HG02798 (cell line): Measurements from ENCODE around the gene CD74.
"Not testable (repeated sequence)": the region's sequence is repeated elsewhere in the genome, so short reads cannot be mapped to it uniquely, and the experiment has no call there.

ENCODE experiments used
- ATAC-seq: cut with Tn5 transposase; IDR thresholded peaks from one replicate; pipeline ENCODE4 v1.9.1; 2021; ENCODE audit warnings: mild to moderate bottlenecking; ENCODE audit not compliant: unreplicated experiment, poor library complexity

The CD74 gene

DNA sequence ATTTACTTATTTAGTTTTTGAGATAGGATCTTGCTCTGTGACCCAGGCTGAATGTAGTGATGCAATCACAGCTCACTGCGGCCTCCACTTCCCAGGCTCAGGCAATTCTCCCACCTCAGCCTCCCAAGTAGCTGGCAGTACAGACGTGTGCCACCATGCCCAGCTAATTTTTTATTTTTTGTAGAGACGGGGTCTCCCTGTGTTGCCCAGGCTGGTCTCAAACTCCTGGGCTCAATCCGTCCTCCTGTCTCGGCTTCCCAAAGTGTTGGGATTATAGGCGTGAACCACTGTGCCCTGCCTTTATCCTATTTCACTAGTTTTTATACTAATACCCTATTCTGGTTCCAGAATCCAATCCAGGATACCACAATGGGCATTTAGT lies 30.0 kb upstream of the CD74 start:
- ATAC-seq = no peak

GRCh38 chr5:150441813-150442698 lies 29.3 kb upstream of the CD74 start:
- no peak for ATAC-seq

DNA sequence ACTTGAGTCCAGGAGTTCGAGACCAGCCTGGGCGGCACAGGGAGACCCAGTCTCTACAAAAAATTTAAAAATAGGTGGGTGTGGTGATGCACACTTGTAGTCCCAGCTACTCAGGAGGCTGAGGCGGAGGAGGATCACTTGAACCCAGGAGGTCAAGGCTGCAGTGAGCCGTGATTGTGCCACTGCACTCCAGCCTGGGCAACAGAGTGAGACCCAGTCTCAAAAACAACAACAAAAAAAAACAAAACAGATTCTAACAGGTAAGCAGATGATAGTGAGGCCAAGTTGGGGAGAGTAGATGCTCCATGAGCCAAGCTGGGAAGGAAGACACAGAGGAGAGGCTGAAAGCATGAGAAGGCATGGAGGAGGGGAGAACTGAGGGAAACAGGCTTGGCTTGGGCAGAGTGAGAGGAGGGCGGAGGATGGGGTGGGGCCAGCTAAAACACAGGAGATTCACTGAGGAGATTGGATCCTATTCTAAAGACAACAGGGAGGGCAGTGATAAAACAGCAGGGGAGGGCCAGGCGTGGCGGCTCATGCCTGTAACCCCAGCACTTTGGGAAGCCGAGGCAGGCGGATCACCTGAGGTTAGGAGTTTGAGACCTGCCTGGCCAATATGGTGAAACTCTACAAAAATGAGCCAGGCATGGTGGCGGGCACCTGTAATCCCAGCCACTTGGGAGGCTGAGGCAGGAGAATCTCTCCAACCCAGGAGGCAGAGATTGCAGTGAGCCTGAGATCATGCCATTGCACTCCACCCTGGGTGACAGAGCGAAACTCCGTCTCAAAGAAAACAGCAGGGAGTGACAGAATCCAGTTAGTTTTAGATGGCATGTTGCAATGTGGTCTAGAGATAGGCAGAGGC lies 28.5 kb upstream of the CD74 start:
- no peak for ATAC-seq

GRCh38 chr5:150438873-150439546 lies 26.3 kb upstream of the CD74 start:
- ATAC-seq = no peak

DNA sequence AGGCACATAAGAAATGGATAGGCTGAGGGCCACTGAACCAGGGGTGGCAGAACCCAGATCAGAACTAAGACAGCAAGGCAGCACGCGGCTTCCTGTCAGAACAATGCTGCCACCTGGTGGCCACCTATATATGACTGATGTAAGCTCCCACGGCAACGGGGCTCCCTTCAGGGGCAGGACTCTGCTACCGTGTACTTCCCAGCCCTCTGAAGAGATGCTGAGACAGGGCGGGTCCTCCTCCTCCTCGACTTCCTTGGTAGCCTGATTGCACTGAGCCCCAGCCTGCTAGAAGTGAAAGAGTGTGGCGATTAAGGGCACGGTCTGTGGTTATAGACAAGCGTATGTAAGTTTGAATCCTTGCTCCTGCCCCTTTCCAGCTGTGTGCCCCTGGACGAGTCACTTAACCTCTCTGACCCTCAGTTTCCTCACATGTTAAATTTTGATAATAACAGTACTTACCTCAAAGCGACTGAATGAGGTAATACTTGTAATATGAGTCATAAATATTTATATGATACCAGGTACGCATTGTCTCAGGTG lies 23.5 kb upstream of the CD74 start:
- peak; percentile 94 for ATAC-seq

GRCh38 chr5:150434464-150434863 lies 21.8 kb upstream of the CD74 start:
- ATAC-seq = no peak

GRCh38 chr5:150431574-150431973 lies 18.9 kb upstream of the CD74 start:
- no peak for ATAC-seq

- no peak for ATAC-seq
Measured at GRCh38 chr5:150431048-150431447, 18.3 kb upstream of the CD74 start.

DNA sequence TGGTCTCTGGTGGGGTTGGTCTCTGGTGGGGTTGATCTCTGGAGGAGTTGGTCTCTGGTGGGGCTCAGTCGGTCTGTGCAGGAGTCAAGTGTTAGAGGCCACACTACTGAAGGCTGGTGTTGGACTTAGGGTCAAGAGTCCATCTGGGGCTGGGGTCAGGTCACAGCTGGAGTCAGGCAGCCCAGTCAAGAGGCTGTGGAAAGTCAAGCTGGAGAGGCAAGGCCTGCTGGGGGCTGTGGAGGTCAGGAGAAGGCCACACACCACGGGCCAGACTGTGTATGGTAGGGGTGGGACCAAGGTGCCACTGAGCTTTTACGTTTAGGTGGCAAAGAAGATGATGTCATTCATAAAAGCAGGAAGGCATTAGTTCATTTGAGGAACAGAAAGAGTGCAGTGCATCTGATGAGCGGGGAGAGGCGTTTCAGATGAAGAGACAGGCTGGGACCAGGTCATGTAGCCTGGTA lies 16.7 kb upstream of the CD74 start:
- peak; percentile 60 for ATAC-seq

DNA sequence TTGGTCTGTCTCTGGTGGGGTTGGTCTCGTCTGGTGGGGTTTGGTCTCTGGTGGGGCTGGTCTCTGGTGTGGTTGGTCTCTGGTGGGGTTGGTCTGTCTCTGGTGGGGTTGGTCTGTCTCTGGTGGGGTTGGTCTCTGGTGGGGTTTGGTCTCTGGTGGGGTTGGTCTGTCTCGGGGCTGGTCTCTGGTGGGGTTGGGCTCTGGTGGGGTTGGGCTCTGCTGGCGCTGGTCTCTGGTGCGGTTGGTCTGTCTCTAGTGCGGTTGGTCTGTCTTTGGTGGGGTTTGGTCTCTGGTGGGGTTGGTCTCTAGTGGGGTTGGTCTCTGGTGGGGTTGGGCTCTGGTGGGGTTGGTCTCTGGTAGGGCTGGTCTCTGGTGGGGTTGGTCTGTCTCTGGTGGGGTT lies 16.3 kb upstream of the CD74 start:
- ATAC-seq = no peak

DNA sequence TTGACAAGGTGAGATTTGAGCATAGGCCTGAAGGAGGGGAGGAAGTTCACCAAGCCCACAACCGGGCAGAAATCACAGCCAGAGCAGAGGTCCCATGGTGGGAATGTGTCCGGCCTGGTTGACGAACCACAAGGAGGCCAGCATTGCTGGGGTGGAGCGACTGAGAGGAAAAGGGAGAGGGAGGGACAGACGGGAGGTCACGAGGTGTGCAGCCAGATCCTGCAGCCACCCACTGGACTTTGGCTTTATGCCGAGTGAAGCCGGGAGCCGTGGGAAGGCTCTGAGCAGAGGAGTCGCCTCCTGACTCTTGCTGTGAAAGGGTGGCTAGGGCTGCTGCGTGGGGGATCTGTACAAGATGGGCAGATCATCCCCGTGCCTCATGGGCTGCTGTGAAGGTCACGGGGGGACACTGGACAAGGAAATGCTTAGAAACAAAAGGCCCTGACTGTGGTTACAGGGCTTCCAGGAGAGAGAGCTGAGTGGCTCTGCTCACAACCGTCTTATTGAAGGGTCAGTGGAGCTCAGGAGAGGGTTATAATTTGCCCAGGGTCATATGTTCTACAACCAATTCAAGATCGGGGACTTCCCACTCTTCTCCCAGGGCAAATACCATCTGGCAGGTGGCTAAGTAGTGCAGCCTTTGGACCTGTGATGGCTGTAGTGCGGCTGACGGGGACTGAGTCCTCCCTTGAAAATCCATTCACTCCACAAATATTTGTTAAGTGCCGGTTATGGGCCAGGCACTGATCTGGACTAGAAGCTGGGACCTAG lies 15.6 kb upstream of the CD74 start:
- no peak for ATAC-seq

GRCh38 chr5:150426165-150426564 lies 13.5 kb upstream of the CD74 start:
- ATAC-seq = not testable (repeated sequence)

DNA sequence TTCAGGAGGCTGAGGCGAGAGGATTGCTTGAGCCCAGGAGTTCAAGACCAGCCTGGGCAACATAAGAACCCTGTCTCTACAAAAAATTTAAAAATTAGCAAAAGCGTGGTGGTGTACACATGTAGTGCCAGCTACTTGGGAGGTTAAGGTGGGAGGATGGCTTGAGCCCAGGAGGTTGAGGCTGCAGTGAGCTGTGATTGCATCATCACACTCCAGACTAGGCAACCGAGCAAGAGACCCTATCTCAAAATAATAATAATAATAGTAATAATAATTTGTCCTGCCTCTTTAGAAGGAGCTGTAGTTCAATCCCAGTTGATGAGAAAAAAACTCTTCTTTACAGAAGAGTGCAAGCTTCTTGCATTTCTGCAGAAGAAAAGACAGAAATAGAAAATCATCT lies 10.0 kb upstream of the CD74 start:
- no peak for ATAC-seq

DNA sequence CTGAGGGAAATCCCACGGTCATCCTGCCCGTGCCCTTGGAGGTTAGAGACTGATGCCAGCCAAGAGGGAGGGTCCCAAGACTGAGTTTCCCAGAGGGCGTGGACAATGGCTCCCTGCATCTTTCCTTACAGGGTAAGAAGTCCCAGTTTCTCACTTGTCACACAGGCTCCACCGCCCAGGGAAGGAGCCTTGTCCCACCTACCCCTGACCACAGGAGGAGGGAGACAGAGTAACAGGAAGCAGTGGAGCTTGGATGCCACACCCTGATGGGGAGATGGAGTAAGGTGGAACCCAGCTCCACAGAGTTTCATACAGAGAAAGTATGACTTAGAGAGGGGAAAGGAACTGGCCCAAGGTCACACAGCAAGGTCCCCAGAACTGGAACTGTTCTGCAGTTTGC lies 9.4 kb upstream of the CD74 start:
- ATAC-seq = no peak

DNA sequence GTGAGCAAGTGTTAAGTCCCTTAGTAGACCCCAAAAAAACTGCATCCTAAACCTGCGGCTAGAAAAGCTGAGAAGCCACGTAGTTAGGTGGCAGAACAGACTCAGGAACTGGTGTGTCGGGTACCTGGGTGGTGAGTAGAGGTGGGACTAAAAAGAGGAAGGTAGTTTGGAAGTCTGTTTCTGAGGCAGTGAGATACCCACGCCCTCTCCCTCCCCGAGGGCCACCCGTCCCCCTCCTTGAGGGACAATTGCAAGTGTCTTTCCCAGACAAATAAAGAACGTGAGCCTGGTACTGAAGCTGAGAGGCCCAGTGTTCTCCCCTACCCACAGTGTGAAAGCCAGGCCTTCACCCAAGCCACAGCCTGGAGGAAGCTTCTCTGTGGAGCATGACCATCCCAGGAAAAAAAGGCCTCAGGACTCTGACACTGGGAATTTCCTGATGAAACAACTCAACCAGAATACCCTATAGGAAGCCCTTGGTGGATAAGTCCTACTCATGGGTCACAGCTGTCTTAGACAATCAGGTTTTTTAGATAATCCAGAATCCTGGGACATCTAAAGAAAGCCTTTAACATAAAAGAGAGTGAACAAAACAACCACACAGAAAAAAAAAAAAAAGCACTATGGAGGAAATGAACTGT lies 7.0 kb upstream of the CD74 start:
- no peak for ATAC-seq

DNA sequence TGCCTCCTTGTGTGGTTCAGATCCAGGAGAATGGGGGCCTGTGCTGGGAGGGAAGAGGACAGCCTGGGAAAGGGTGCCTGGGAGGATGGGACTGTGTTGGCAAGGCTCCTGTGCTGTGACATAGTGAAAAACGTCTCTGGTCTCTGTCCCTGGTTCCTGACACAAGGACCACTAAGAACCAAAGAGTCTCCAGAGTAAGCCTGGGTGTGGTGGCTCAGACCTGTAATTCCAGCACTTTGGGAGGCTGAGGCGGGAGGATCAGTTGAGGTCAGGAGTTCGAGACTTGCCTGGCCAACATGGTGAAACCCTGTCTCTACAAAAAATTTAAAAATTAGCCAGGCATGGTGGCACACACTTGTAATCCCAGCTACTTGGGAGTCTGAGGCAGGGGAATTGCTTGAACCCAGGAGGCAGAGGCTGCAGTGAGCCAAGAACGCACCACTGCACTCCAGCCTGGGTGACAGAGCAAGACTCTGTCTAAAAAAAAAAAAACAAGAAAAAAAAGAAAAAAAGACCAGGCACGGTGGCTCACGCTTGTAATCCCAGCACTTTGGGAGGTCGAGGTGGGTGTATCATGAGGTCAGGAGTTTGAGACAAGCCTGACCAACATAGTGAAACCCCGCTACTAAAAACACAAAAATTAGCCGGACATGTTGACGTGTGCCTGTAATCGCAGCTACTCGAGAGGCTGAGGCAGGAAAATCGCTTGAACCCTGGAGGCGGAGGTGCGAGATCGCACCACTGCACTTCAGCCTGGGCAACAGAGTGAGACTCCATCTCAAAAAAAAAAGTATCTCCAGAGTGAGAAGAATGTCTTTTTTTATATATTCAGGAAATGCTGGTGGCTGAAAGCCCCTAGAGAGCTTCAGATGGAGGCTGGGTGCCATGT lies 1.4 kb upstream of the CD74 start:
- ATAC-seq = not testable (repeated sequence)

GRCh38 chr5:150413176-150413901 lies 629 bp upstream of the CD74 start:
- ATAC-seq = no peak
